HCT116 (cell line): ENCODE measurements around the gene UROD.

Experiments used
- CTCF ChIP-seq, 3 experiments: fragments of 200-600 bp in 1 of 3; sonication (generic) in 1 of 3; IDR thresholded peaks in 2 of 3; conservative IDR thresholded peaks in 1 of 3; 2 replicates each; pipeline ENCODE4 v1.5.1; 2012 to 2017; ENCODE audit warnings: low read depth in 2 of 3, low read length in 2 of 3, antibody characterized with exemption in 1 of 3, borderline replicate concordance in 1 of 3, control low read depth in 1 of 3, mild to moderate bottlenecking in 1 of 3, mixed read lengths in 1 of 3, mixed run types in 1 of 3, moderate library complexity in 1 of 3; ENCODE audit not compliant: insufficient read depth in 1 of 3
- POLR2A ChIP-seq: IDR thresholded peaks from 2 replicates; pipeline ENCODE4 v1.7.0; 2011; ENCODE audit warnings: borderline replicate concordance; ENCODE audit not compliant: insufficient read depth, insufficient read length; ENCODE audit errors: extremely low read depth
- SRF ChIP-seq: IDR thresholded peaks from 2 replicates; pipeline ENCODE4 v1.6.1; 2012; ENCODE audit warnings: low read depth
- ZNF274 ChIP-seq: fragments of 200-500 bp; sonication (Bioruptor generic); IDR thresholded peaks from 2 replicates; pipeline ENCODE4 v1.6.1; 2014; ENCODE audit warnings: mild to moderate bottlenecking, low read depth, low read length, inconsistent platforms

GRCh38 chr1:44995467-44996238 lies 16.4 kb upstream of the UROD start:
- no peak for TF ChIP-seq CTCF (IDR thresholded peaks at IDR 0.05 in 2 of 3, conservative IDR thresholded peaks at IDR 0.05 in 1 of 3; ENCODE audit: borderline replicate concordance in 1 of 3, insufficient read depth in 1 of 3, low read depth in 2 of 3, low read length in 2 of 3)
- no peak for TF ChIP-seq ZNF274
- TF ChIP-seq POLR2A, result no peak
- no peak for TF ChIP-seq SRF
